CD8-positive, alpha-beta memory T cell (primary cell): ENCODE data around the gene TAAR9. TPM values are rescaled to one million over a fixed set of nuclear protein-coding genes. Genes with fewer than 3 reads are reported as not detected.

Experiments
- CTCF ChIA-PET: fragments of 350-600 bp; sonication (Branson Sonifier 250); formaldehyde crosslinking; loops from one replicate; lab custom pipeline; 2021; ENCODE audit warnings: antibody characterized with exemption; lab: Charles Lee
- POLR2A ChIA-PET: fragments of 350-600 bp; sonication (Branson Sonifier 250); formaldehyde crosslinking; loops from one replicate; lab custom pipeline; 2021; ENCODE audit warnings: antibody characterized with exemption; lab: Charles Lee
- DNase-seq, 5 donors: peaks; one replicate each; pipeline versions ENCODE4 v3.0.0 to v3.0.0-alpha.2; 2020 to 2022; ENCODE audit warnings: mixed read lengths in 1 of 5
- H3K27ac ChIP-seq: one replicate; pipeline ENCODE4 v1.7.0; 2013; ENCODE audit warnings: low read depth, mild to moderate bottlenecking, low read length, moderate library complexity
- H3K27me3 ChIP-seq: 2 replicates; pipeline ENCODE4 v1.7.0; 2013; ENCODE audit warnings: low read length, mild to moderate bottlenecking; ENCODE audit not compliant: insufficient read depth, poor library complexity, severe bottlenecking
- H3K36me3 ChIP-seq: 2 replicates; pipeline ENCODE4 v1.7.0; 2013; ENCODE audit warnings: mild to moderate bottlenecking, low read length, moderate library complexity; ENCODE audit not compliant: insufficient read depth
- H3K4me1 ChIP-seq: 2 replicates; pipeline ENCODE4 v1.7.0; 2013; ENCODE audit warnings: mild to moderate bottlenecking, low read length, moderate library complexity; ENCODE audit not compliant: insufficient read depth
- H3K4me3 ChIP-seq: 2 replicates; pipeline ENCODE4 v1.7.0; 2013; ENCODE audit warnings: mild to moderate bottlenecking, low read length
- H3K9me3 ChIP-seq: 2 replicates; pipeline ENCODE4 v1.7.0; 2013; ENCODE audit warnings: mild to moderate bottlenecking, low read length
- H3K27ac Mint-ChIP-seq, 8 donors: one replicate each; pipeline ENCODE4 v1.8.0; 2020 to 2021; ENCODE audit warnings: mixed read lengths in 8 of 8, mild to moderate bottlenecking in 6 of 8, inconsistent platforms in 3 of 8, moderate library complexity in 3 of 8
- H3K27me3 Mint-ChIP-seq, 2 donors: one replicate each; pipeline ENCODE4 v1.8.0; 2020 to 2021; ENCODE audit warnings: mixed read lengths in 2 of 2, mild to moderate bottlenecking in 1 of 2, moderate library complexity in 1 of 2
- H3K36me3 Mint-ChIP-seq, 3 donors: one replicate each; pipeline ENCODE4 v1.8.0; 2020 to 2021; ENCODE audit warnings: mixed read lengths in 3 of 3, inconsistent platforms in 1 of 3, mild to moderate bottlenecking in 1 of 3
- H3K4me1 Mint-ChIP-seq, 3 donors: one replicate each; pipeline ENCODE4 v1.8.0; 2020 to 2021; ENCODE audit warnings: mixed read lengths in 3 of 3, inconsistent platforms in 1 of 3, mild to moderate bottlenecking in 1 of 3
- H3K4me3 Mint-ChIP-seq, 7 donors: one replicate each; pipeline ENCODE4 v1.8.0; 2020 to 2021; ENCODE audit warnings: mixed read lengths in 7 of 7, mild to moderate bottlenecking in 6 of 7, moderate library complexity in 4 of 7, inconsistent platforms in 2 of 7
- H3K9me3 Mint-ChIP-seq, 5 donors: one replicate each; pipeline ENCODE4 v1.8.0; 2020 to 2022; ENCODE audit warnings: mixed read lengths in 5 of 5, mild to moderate bottlenecking in 3 of 5, moderate library complexity in 2 of 5, inconsistent platforms in 1 of 5
- polyA plus RNA-seq: library from polyadenylated mRNA; unstranded; fragments of 300-500 nt; fragmentation: Illumina TruSeq; gene quantifications from one replicate; pipeline ENCODE4 v1.2.3, GENCODE V29; 2021
- total RNA-seq, 2 experiments: library from RNA; stranded (reverse); gene quantifications; one replicate each; pipeline ENCODE4 v1.2.3, GENCODE V29; 2021

The TAAR9 gene
- total and polyA plus RNA-seq, 3 experiments from 2014 or later = not detected

DNA sequence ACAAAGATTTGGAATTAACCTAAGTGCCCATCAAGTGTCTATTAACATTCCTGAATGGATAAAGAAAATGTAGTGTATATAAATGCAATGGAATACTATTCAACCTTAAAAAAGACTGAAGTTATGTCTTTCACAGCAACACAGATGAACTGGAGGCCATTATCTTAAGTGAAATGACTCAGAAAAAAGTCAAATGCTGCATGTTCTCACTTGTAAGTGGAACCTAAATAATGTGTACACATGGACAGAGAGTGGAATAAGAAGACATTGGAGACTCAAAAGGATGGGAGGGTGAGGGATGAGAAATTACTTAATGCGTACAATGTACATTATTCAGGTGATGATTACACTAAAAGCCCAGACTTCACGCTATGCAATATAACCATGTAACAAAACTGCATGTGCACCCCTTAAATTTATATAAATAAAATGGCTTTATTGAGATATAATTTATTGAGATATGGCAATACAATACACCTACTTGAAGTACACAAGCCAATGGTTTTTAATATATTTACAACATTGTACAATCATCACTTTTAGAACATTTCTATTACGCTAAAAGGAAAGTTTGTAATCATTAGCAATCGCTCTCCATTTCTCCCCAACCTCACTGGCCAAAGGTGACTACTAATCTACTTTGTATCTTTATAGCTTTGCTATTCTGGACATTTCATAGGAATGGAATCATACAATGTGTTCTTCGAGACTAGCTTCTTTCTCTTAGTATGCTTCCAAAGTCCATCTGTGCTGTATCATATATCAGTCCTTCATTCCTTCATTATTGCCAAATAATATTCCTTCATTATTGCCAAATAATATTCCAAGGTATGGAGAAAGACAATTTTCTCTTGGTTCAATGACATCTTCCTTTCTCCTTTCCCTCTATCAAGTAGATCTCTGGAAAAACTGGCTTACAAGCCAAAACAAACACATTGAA, 30.9 kb upstream of the TAAR9 start:
- Mint-ChIP-seq H3K27ac (peak overlapping the region in 1 of 8 donors; percentile 34), H3K27me3 (no peaks in the 10 kb centered on the region), H3K36me3 (peaks cover 0 to 30% (median 12%) of the 10 kb centered on the region in 3 donors), H3K9me3 (no peaks in the 10 kb centered on the region), H3K4me3 (no peak overlapping the region), H3K4me1 (peaks cover 60 to 78% (median 76%) of the 10 kb centered on the region in 3 donors)
- Histone ChIP-seq H3K4me3 (no peak overlapping the region), H3K27me3 (no peaks in the 10 kb centered on the region), H3K4me1 (peaks cover 15% of the 10 kb centered on the region), H3K36me3 (no peaks in the 10 kb centered on the region), H3K27ac (no peak overlapping the region), H3K9me3 (no peaks in the 10 kb centered on the region)
- no peak for DNase-seq
- CTCF ChIA-PET = no interaction called here
- POLR2A ChIA-PET = no interaction called here

DNA sequence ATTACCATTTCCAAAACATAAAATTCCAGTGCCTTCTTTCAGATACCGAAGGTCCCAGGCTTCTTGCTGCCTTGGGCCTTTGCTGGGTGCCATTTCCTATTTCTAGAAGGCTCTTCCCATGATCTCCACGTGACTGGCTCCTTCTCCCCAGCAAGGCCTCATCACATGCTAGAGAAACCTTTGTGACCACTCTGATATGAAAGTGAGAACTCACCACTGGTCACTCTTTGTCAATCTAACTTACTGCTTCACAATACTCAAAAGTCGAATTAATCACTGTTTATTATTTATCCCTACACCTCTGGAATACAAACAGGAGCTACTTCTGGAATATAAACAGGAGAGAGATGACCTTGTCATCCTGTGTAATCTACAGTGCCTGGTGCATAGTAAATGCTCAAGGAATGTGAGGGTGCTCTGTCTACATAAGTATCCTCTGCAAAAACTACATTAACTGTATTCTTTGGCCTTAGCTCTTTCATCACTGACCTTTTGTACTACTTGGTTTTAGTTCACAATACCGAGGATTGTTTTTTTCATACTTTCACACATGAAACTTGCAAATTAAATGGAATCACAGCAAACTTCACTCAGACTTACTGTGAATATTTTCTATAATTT, 26.8 kb upstream of the TAAR9 start:
- H3K4me1 ChIP-seq = peaks cover 24% of the 10 kb centered on the region
- Mint-ChIP-seq H3K4me3 (peak overlapping the region; percentile 41 to 96 (median 89)), H3K9me3 (no peaks in the 10 kb centered on the region), H3K4me1 (peaks cover 49 to 68% (median 66%) of the 10 kb centered on the region in 3 donors), H3K36me3 (peaks cover 0 to 26% (median 9%) of the 10 kb centered on the region in 3 donors), H3K27me3 (peaks cover 3% of the 10 kb centered on the region in 2 donors), H3K27ac (no peak overlapping the region)
- POLR2A ChIA-PET = no interaction called here
- CTCF ChIA-PET = no interaction called here
- H3K27ac ChIP-seq = no peak overlapping the region
- H3K36me3 ChIP-seq = no peaks in the 10 kb centered on the region
- no peaks in the 10 kb centered on the region for H3K27me3 ChIP-seq
- DNase-seq = no peak
- no peak overlapping the region for H3K4me3 ChIP-seq
- no peaks in the 10 kb centered on the region for H3K9me3 ChIP-seq

DNA sequence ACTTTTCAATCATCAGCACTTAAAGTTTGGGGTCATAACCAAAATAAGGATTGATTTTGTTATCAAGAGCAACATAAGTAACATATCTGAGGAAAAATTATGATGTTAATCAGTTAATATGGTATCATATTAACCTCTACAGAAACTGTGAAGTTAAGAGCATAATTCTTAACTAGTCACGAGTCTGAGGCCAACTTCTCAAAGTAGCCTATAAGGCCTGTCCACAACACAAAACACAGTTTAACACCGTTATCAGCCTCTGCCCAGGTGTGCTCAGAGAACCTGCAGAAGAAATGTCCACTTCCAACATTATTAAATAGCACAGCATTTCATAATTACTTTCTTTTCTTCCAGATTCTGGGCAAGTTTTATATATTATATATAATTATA, 26.3 kb upstream of the TAAR9 start:
- Histone ChIP-seq H3K4me1 (peaks cover 24% of the 10 kb centered on the region), H3K9me3 (no peaks in the 10 kb centered on the region), H3K4me3 (peak overlapping the region; percentile 63), H3K27me3 (no peaks in the 10 kb centered on the region), H3K36me3 (no peaks in the 10 kb centered on the region), H3K27ac (no peak overlapping the region)
- H3K4me3 Mint-ChIP-seq = peak overlapping the region; percentile 18 to 96 (median 92)
- H3K9me3 Mint-ChIP-seq = no peaks in the 10 kb centered on the region
- DNase-seq = no peak
- POLR2A ChIA-PET = interaction anchor here (1.7 kb wide), 1 partner anchor 302 kb away, joined by 7 read pairs; the partner anchor contains the start of gene RPS12
- CTCF ChIA-PET = no interaction called here
- no peak overlapping the region for H3K27ac Mint-ChIP-seq
- H3K36me3 Mint-ChIP-seq = peaks cover 0 to 24% (median 9%) of the 10 kb centered on the region in 3 donors
- peaks cover 3 to 4% of the 10 kb centered on the region in 2 donors for H3K27me3 Mint-ChIP-seq
- H3K4me1 Mint-ChIP-seq = peaks cover 45 to 62% (median 61%) of the 10 kb centered on the region in 3 donors

DNA sequence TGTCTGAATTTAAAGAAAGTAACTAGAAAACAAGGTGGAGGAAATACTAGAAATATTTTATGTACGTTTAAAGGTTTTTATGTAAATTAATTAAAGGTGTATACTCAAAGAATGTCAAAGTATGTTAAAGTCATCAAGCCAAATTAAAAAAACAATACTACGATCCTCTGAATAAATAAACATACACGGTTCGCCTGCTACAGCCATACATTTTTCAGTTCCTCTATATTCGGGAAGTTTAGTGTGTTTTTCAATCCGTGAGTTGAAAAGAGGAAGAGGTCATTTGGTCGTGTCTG, 25.8 kb upstream of the TAAR9 start:
- H3K4me3 Mint-ChIP-seq = peak overlapping the region; percentile 88 to 96 (median 92)
- no peaks in the 10 kb centered on the region for H3K9me3 ChIP-seq
- peaks cover 44 to 59% (median 58%) of the 10 kb centered on the region in 3 donors for H3K4me1 Mint-ChIP-seq
- peak overlapping the region; percentile 48 for H3K27ac ChIP-seq
- DNase-seq = no peak
- H3K9me3 Mint-ChIP-seq = no peaks in the 10 kb centered on the region
- no peaks in the 10 kb centered on the region for H3K27me3 ChIP-seq
- peak overlapping the region in 6 of 8 donors; percentile 60 to 86 (median 70) for H3K27ac Mint-ChIP-seq
- H3K36me3 ChIP-seq = no peaks in the 10 kb centered on the region
- peak overlapping the region; percentile 63 for H3K4me3 ChIP-seq
- peaks cover 3 to 4% of the 10 kb centered on the region in 2 donors for H3K27me3 Mint-ChIP-seq
- ChIA-PET POLR2A (interaction anchor here (0.6 to 1.7 kb wide), 3 partner anchors 17 to 302 kb away, joined by 4 to 7 read pairs (median 4); partner anchors contain the start of gene RPS12), CTCF (interaction anchor here (0.8 to 1.4 kb wide), 4 partner anchors 15 to 251 kb away, joined by 3 to 8 read pairs (median 4); no protein-coding TSS in a partner anchor)
- peaks cover 0 to 21% (median 9%) of the 10 kb centered on the region in 3 donors for H3K36me3 Mint-ChIP-seq
- peaks cover 24% of the 10 kb centered on the region for H3K4me1 ChIP-seq

DNA sequence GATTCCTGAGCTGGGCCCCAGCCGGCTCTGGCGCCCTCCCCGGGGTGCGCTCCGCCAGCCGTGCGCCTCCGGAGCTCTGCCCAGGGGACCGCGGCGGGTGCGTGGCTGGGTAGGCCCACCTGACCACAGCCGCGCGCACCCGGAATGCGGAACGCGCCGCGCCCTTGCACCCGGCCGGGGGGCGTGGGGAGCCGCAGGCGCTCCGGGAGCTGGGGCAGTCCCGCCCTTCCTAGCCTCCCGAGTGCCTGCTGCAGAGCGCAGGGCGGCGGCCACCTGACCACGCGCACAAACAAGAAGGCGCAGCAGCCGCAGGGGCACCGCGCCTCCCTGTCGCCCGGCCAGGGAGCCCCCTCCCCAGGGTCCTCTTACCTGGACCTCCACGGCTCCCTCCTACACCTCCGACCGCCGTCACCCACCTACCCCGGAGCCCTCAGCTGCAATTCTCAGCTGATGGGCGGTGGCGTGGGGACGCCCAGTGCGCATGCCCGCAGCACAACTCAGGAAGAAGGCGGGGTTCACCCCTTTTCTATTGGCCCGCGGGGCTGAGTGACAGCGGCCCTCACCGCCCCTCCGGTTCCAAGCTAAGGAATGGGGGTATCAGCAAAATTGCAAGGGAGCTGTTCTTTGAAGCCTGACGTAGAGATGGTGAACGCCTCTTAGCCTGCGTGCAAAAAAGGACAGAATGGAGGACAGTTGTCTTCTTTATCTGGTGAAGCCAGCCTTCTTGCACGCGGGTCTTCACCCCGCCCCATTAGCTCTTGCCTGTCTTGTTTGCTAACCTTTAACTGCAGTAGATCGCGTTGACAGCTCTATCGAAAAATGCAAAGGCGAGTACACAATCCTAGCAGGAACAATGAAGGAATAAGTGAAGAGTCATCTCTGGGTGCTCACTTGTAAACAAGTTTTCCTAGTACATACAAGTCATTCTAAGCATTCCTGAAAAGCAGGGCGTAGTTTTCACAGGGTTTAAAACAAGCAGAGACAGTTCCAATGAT, 25.1 kb upstream of the TAAR9 start, which contains the start of gene STX7:
STX7 (minus strand) TSS at position 479 of the 995 bp plus-strand sequence. CDS start 9,586 bp downstream, outside the sequence.
- Mint-ChIP-seq H3K4me3 (peak within 1 kb of the TSS; percentile 94 to 100 (median 97)), H3K36me3 (peaks cover 0 to 17% (median 5%) of the 10 kb centered on the region in 3 donors), H3K27me3 (peaks cover 3 to 6% of the 10 kb centered on the region in 2 donors), H3K27ac (peak within 1 kb of the TSS; percentile 60 to 97 (median 90)), H3K4me1 (peaks cover 37 to 53% (median 51%) of the 10 kb centered on the region in 3 donors), H3K9me3 (no peaks in the 10 kb centered on the region)
- Histone ChIP-seq H3K9me3 (no peaks in the 10 kb centered on the region), H3K4me1 (peaks cover 24% of the 10 kb centered on the region), H3K36me3 (no peaks in the 10 kb centered on the region), H3K4me3 (peak within 1 kb of the TSS; percentile 63), H3K27ac (peak within 1 kb of the TSS; percentile 48), H3K27me3 (no peaks in the 10 kb centered on the region)
- ChIA-PET CTCF (interaction anchor here (0.8 to 1.6 kb wide), 7 partner anchors 11 to 1440 kb away, joined by 3 to 8 read pairs (median 3); partner anchors contain the start of gene TBPL1), POLR2A (interaction anchor here (0.6 to 1.7 kb wide), 4 partner anchors 18 to 301 kb away, joined by 4 to 7 read pairs (median 5); partner anchors contain the start of genes RPS12 and SLC18B1)
- DNase-seq = peak; percentile 77 to 90 (median 86)

DNA sequence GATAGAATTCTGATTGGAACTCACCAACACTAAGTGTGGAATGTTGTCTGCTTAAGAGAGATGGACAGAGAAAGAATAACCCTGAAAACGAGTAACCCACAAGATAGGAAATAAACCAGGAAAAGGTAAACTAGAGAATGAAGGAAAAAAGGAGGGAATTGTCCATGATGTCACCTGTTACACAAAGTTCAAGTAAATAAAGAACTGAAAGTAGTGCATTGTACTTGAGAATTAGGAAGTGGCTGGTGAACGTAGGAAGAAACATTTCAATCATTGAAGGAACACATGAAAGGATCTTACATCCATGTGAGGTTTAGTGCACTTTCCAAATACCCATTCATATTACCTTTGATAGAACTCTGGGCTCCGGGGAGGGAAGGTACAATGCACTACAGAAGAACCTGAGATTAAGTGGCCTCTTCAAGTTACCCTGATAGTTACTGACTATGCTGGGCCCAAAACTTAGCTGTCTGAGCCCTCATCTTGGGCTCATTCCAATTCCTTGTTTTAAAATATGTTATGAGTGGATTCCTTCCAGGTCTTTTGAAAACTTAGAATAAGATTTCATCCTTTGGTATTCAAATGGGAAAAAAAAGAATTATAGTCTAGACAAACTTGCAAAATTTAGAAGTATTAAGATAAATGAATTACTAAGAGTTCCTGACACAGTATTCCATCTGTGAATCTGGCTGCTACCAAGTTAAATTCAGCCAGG, 24.1 kb upstream of the TAAR9 start:
- peak overlapping the region; percentile 88 to 100 (median 97) for H3K4me3 Mint-ChIP-seq
- no peak for DNase-seq
- H3K4me3 ChIP-seq = no peak overlapping the region

More for the DNA sequence above, 24.1 kb upstream of the TAAR9 start:
- Histone ChIP-seq H3K9me3 (no peaks in the 10 kb centered on the region), H3K4me1 (peaks cover 24% of the 10 kb centered on the region), H3K27me3 (no peaks in the 10 kb centered on the region), H3K36me3 (no peaks in the 10 kb centered on the region), H3K27ac (no peak overlapping the region)
- peak overlapping the region in 4 of 8 donors; percentile 8 to 60 (median 32) for H3K27ac Mint-ChIP-seq
- POLR2A ChIA-PET = interaction anchor here (1.2 to 1.7 kb wide), 2 partner anchors 284 to 300 kb away, joined by 6 to 7 read pairs; partner anchors contain the start of genes RPS12 and SLC18B1
- no peaks in the 10 kb centered on the region for H3K9me3 Mint-ChIP-seq
- CTCF ChIA-PET = interaction anchor here (1.0 to 1.6 kb wide), 3 partner anchors 10 to 1439 kb away, joined by 3 to 4 read pairs (median 3); partner anchors contain the start of gene TBPL1
- peaks cover 3 to 12% of the 10 kb centered on the region in 2 donors for H3K27me3 Mint-ChIP-seq
- H3K4me1 Mint-ChIP-seq = peaks cover 31 to 42% (median 41%) of the 10 kb centered on the region in 3 donors
- H3K36me3 Mint-ChIP-seq = peaks cover 0 to 7% (median 0%) of the 10 kb centered on the region in 3 donors
